Measurements from ENCODE around the gene GJD2.

The GJD2 gene

GRCh38 chr15:34718681-34719665 lies 35.8 kb downstream of the GJD2 start:
- TF ChIP-seq CTCF (IDR thresholded peaks at IDR 0.05; ENCODE audit: low read depth, low read length, missing control alignments), result no peak
- DNase-seq (ENCODE audit: low read depth), result no peak
- H3K4me3 ChIP-seq (ENCODE audit: low read depth, low read length), result no peak overlapping the region
- in situ Hi-C loops (cut with HindIII; ENCODE audit: low sequenced_read_pairs), result no loop called here

DNA sequence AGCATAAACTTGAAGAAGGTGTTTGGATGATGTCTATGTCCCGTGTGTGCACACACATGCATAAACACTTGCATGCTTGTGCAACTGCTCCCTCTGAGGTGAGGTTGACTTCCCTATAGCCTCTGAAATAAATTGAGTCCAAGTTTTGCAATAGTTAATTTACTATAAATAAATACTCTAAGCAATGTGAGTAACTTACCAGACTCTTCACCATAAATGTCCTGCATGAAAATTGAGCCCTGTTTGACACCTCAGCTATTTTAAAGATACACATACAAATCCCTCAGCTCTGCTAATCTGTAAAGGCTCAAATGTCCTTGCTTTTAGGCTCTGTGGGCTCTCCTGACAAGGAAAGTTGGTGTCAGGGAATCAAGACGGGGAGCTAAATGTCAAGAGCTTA lies 37.1 kb downstream of the GJD2 start:
- no peak for DNase-seq (ENCODE audit: low read depth)
- H3K4me3 ChIP-seq (ENCODE audit: low read depth, low read length), result no peak overlapping the region
- no peak for TF ChIP-seq CTCF (IDR thresholded peaks at IDR 0.05; ENCODE audit: low read depth, low read length, missing control alignments)
- in situ Hi-C loops (cut with HindIII; ENCODE audit: low sequenced_read_pairs), result no loop called here

GRCh38 chr15:34716111-34716510 lies 38.7 kb downstream of the GJD2 start:
- in situ Hi-C loops (cut with HindIII; ENCODE audit: low sequenced_read_pairs), result no loop called here
- DNase-seq (ENCODE audit: low read depth), result no peak
- H3K4me3 ChIP-seq (ENCODE audit: low read depth, low read length), result no peak overlapping the region
- TF ChIP-seq CTCF (IDR thresholded peaks at IDR 0.05; ENCODE audit: low read depth, low read length, missing control alignments), result no peak

DNA sequence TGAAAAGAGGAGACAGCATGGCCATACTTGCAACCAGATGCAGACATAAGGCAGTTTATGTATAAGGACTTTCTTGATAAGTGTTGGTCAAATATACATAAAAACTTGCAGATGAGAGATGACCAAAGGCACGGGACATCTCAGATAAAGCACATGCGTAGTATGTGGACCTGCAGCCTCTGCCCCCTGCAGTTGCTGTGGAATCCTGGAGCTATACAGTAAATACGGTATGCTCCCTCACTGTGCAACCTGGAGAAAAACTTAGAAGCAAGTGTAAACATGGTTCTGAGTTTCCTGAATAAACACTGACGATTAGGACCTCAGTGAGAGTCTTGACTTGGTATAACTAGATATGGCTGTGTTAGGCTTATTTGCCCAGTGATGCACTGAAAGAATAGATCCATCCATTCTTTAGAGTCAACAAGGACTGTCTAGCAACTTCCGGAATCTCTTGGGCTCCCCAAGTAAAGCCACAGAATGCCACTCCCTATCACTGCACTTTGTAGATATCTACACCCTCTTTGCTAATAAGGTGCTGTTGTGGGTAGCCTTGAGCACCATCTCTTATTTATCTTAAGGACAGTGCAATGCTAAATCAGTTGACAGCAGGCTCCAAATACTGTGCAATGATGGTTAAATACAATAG lies 40.2 kb downstream of the GJD2 start:
- TF ChIP-seq CTCF (IDR thresholded peaks at IDR 0.05; ENCODE audit: low read depth, low read length, missing control alignments), result no peak

GRCh38 chr15:34713635-34714034 lies 41.2 kb downstream of the GJD2 start:
- in situ Hi-C loops (cut with HindIII; ENCODE audit: low sequenced_read_pairs), result no loop called here
- TF ChIP-seq CTCF (IDR thresholded peaks at IDR 0.05; ENCODE audit: low read depth, low read length, missing control alignments), result no peak
- no peak for DNase-seq (ENCODE audit: low read depth)
- no peak overlapping the region for H3K4me3 ChIP-seq (ENCODE audit: low read depth, low read length)

More for the DNA sequence above, 40.2 kb downstream of the GJD2 start:
- in situ Hi-C loops (cut with HindIII; ENCODE audit: low sequenced_read_pairs), result no loop called here
- no peak overlapping the region for H3K4me3 ChIP-seq (ENCODE audit: low read depth, low read length)
- DNase-seq (ENCODE audit: low read depth), result no peak

DNA sequence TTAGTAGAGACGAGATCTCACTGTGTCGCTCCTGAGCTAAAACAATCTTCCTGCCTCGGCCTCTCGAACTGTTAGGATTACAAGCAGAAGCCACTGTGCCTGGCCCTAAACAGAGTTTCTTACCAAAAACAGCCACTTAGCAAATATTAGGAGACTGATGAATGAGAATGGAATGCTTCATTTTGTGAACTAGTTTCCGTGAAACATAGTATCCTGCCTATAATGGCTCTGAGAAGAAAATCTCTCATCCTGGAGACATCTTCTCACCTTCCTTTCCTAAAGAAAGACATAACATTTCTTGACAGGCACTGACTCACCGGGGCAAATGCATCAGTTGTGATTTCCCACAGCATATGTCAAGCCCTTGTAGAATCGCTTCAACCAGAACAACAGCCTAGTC lies 44.9 kb downstream of the GJD2 start:
- H3K4me3 ChIP-seq (ENCODE audit: low read depth, low read length), result no peak overlapping the region
- no peak for TF ChIP-seq CTCF (IDR thresholded peaks at IDR 0.05; ENCODE audit: low read depth, low read length, missing control alignments)
- no peak for DNase-seq (ENCODE audit: low read depth)
- in situ Hi-C loops (cut with HindIII; ENCODE audit: low sequenced_read_pairs), result no loop called here
